ENCODE data around the gene LRP2. TPM values are rescaled to one million over a fixed set of nuclear protein-coding genes. Genes with fewer than 3 reads are reported as not detected.

LRP2 gene
- total RNA-seq, 1 donor, result under 0.01 TPM

- TF ChIP-seq, protein P1, sequence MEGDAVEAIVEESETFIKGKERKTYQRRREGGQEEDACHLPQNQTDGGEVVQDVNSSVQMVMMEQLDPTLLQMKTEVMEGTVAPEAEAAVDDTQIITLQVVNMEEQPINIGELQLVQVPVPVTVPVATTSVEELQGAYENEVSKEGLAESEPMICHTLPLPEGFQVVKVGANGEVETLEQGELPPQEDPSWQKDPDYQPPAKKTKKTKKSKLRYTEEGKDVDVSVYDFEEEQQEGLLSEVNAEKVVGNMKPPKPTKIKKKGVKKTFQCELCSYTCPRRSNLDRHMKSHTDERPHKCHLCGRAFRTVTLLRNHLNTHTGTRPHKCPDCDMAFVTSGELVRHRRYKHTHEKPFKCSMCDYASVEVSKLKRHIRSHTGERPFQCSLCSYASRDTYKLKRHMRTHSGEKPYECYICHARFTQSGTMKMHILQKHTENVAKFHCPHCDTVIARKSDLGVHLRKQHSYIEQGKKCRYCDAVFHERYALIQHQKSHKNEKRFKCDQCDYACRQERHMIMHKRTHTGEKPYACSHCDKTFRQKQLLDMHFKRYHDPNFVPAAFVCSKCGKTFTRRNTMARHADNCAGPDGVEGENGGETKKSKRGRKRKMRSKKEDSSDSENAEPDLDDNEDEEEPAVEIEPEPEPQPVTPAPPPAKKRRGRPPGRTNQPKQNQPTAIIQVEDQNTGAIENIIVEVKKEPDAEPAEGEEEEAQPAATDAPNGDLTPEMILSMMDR (IDR thresholded peaks at IDR 0.05; ENCODE audit: insufficient read depth, low read depth, low read length), result peak; percentile 79
- no peak overlapping the region for H3K4me3 ChIP-seq (ENCODE audit: low read depth, low read length)
- DNase-seq (ENCODE audit: low read depth), result peak; percentile 44
Observed at GRCh38 chr2:169131587-169132512, 230.5 kb downstream of the LRP2 start.

DNA sequence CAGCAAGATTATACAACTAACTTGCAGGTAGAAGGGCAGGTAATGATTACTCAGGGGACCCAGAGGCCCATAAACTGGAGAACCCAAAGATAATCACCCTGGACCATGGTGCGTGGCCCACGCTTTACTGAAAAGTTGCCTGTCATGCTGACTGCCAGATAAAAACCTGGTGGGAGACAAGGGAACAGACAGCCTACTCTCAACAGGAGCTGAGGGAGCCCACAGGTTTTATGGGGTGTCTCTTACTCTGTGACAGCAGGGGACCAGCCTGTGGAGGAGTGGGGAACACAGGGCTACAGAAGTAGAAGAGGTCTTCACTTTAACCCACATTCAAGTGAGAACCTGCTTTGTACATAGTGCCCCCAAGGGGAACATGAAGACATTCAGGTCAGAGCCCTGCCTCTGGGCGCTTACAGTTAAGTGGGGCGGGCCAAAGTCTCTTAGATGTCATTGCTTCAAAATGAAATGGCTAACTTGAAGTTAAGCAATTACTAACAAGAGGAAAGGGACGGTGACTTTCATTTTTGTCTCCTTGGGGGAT is 232.6 kb downstream of the LRP2 start:
- no peak overlapping the region for H3K4me3 ChIP-seq (ENCODE audit: low read depth, low read length)
- no peak for DNase-seq (ENCODE audit: low read depth)
- TF ChIP-seq, protein P1 (IDR thresholded peaks at IDR 0.05; ENCODE audit: insufficient read depth, low read depth, low read length), result no peak

DNA sequence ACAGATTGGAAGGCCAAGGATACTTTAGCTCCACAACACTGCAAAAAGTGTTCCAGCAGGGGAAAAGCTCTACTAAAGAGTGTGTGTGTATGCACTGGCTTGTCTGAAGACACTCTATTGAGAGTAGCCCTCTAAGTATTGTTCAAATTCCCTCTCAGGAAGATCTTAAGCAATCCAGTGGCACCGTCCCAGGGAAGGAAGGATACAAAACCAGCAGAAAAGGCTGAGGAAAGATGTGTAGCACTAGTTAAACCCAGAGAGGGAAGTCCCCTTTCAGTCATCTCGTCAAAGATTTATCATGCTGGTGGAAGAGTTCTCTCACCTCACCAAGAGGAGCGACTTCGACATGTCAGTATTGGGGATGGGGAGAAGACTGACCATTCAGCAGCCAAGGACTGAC is 242.5 kb downstream of the LRP2 start:
- DNase-seq (ENCODE audit: low read depth), result no peak
- TF ChIP-seq, protein P1 (IDR thresholded peaks at IDR 0.05; ENCODE audit: insufficient read depth, low read depth, low read length), result no peak
- no peak overlapping the region for H3K4me3 ChIP-seq (ENCODE audit: low read depth, low read length)

DNA sequence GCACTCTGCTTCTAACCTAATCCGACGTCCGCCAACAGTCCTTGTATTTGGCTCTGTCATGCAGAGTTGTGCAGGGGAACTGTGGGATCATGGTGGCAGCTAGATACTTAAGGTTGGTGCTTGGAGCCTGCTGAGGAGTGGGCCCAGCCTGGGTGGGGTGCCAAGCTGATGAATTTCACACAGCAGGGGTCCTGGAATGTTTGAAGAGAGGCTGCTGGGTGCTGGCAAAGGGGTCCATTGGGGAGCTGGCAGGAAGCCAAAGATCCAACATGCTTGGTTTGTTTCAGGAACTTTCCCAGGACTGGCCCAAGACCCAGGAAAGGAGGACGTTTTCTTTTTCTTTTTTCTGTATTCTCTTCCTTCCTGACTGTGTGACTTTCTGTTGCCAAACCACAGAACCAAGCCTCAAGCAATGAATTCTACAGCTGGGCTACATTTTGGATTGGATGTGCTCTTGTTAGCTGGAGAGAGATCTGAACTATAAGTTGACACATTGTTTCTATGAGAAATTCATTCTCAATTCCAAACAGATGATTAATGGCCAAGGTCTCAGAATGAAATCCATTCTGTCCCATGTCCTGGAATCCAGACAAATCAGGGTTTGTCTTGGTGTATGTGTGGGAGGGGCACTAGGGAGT is 243.1 kb downstream of the LRP2 start:
- no peak overlapping the region for H3K4me3 ChIP-seq (ENCODE audit: low read depth, low read length)
- TF ChIP-seq, protein P1 (IDR thresholded peaks at IDR 0.05; ENCODE audit: insufficient read depth, low read depth, low read length), result no peak
- DNase-seq (ENCODE audit: low read depth), result no peak

DNA sequence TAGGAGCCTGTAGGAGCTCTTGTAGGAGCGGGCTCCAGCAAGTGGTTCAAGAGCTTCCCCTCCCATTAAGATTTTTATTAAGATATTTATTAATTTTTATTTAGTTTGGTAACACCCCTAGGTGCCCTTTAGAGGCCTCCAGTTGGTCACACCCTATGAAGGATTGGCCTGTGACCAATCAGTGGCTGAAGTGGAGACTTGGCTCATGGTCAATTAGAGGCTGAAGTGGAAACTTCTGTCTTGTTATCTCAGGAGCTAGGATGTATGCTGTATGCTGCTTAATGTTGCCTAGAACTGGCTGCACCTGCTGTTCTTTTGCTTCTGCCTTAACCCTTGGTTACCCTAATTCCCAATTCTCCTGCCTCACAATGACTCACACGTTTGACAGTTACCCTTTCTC is 244.3 kb downstream of the LRP2 start:
- TF ChIP-seq, protein P1 (IDR thresholded peaks at IDR 0.05; ENCODE audit: insufficient read depth, low read depth, low read length), result no peak
- DNase-seq (ENCODE audit: low read depth), result no peak
- no peak overlapping the region for H3K4me3 ChIP-seq (ENCODE audit: low read depth, low read length)

GRCh38 chr2:169116993-169117392 is 245.3 kb downstream of the LRP2 start:
- H3K4me3 ChIP-seq (ENCODE audit: low read depth, low read length), result no peak overlapping the region
- DNase-seq (ENCODE audit: low read depth), result no peak
- TF ChIP-seq, protein P1 (IDR thresholded peaks at IDR 0.05; ENCODE audit: insufficient read depth, low read depth, low read length), result no peak
